PC-9 (cell line): ENCODE measurements around the gene CEACAM18. TPM values are rescaled to one million over a fixed set of nuclear protein-coding genes. Genes with fewer than 3 reads are reported as not detected.

Source experiments
- Bru-seq: library from RNA; stranded (reverse); fragments of 400-500 nt; gene quantifications from one replicate; lab custom pipeline; 2021; lab: Mats Ljungman, UMichigan
- BruChase-seq, 2 experiments: library from RNA; stranded (reverse); fragments of 400-500 nt; gene quantifications; one replicate each; lab custom pipeline; 2021; lab: Mats Ljungman, UMichigan
- BruUV-seq: library from RNA; stranded (reverse); fragments of 400-500 nt; replicated peaks from 2 replicates; lab custom pipeline; 2021; lab: Mats Ljungman, UMichigan
- CTCF ChIA-PET: fragments of 300-600 bp; sonication (Branson Sonifier 250); formaldehyde crosslinking; loops from one replicate; lab custom pipeline; 2022; ENCODE audit warnings: antibody characterized with exemption; lab: Charles Lee
- POLR2A ChIA-PET: fragments of 300-600 bp; sonication (Branson Sonifier 250); formaldehyde crosslinking; loops from one replicate; lab custom pipeline; 2022; ENCODE audit warnings: antibody characterized with exemption; ENCODE audit not compliant: unreplicated experiment; lab: Charles Lee
- DNase-seq, 2 experiments: peaks; one replicate each; pipeline versions ENCODE4 v3.0.0 to v3.0.0-alpha.2; 2015 to 2022; ENCODE audit warnings: mixed read lengths in 1 of 2
- H2AFZ ChIP-seq: fragments of 200-600 bp; sonication (generic); 2 replicates; pipeline ENCODE4 v1.8.1; 2017; ENCODE audit warnings: antibody characterized with exemption
- H3F3A ChIP-seq: fragments of 200-600 bp; sonication (generic); 2 replicates; pipeline ENCODE4 v1.8.1; 2017; ENCODE audit warnings: antibody characterized with exemption, mild to moderate bottlenecking, low read depth; ENCODE audit not compliant: insufficient read depth
- H3K27ac ChIP-seq: fragments of 200-600 bp; sonication (generic); 2 replicates; pipeline ENCODE4 v1.6.1; 2016; ENCODE audit warnings: mixed run types
- H3K27me3 ChIP-seq: fragments of 200-600 bp; sonication (generic); 2 replicates; pipeline ENCODE4 v1.6.1; 2016; ENCODE audit warnings: low read depth, mixed run types; ENCODE audit not compliant: insufficient read depth
- H3K36me3 ChIP-seq: fragments of 200-600 bp; sonication (generic); 2 replicates; pipeline ENCODE4 v1.6.1; 2016; ENCODE audit warnings: low read depth, mixed run types
- H3K4me1 ChIP-seq: fragments of 200-600 bp; sonication (generic); replicated peaks from 2 replicates; pipeline ENCODE4 v1.6.1; 2016; ENCODE audit warnings: mixed run types; ENCODE audit not compliant: insufficient read depth
- H3K4me2 ChIP-seq: fragments of 200-600 bp; sonication (generic); 2 replicates; pipeline ENCODE4 v1.6.1; 2017; ENCODE audit warnings: mixed run types
- H3K4me3 ChIP-seq: fragments of 200-600 bp; sonication (generic); 2 replicates; pipeline ENCODE4 v1.6.1; 2016; ENCODE audit warnings: mixed run types
- H3K79me2 ChIP-seq: fragments of 200-600 bp; sonication (generic); 2 replicates; pipeline ENCODE4 v1.6.1; 2017; ENCODE audit warnings: low read depth, mixed run types
- H3K9me2 ChIP-seq: fragments of 200-600 bp; sonication (generic); 2 replicates; pipeline ENCODE4 v1.8.1; 2017; ENCODE audit warnings: mild to moderate bottlenecking; ENCODE audit not compliant: insufficient read depth
- H3K9me3 ChIP-seq: fragments of 200-600 bp; sonication (generic); 2 replicates; pipeline ENCODE4 v1.8.1; 2016; ENCODE audit warnings: low read depth; ENCODE audit not compliant: insufficient read depth
- H4K20me1 ChIP-seq: fragments of 200-600 bp; sonication (generic); 2 replicates; pipeline ENCODE4 v1.8.1; 2017; ENCODE audit not compliant: insufficient read depth
- CTCF ChIP-seq: fragments of 200-600 bp; sonication (generic); conservative IDR thresholded peaks from 2 replicates; pipeline ENCODE4 v1.6.1; 2017; ENCODE audit warnings: mixed run types, antibody characterized with exemption, mild to moderate bottlenecking, moderate library complexity
- EZH2 ChIP-seq: fragments of 200-600 bp; sonication (generic); IDR thresholded peaks from 2 replicates; pipeline ENCODE4 v1.8.0; 2017; ENCODE audit warnings: antibody characterized with exemption, low read depth
- intact Hi-C: fragments of 100-400 bp; cut with micrococcal nuclease; formaldehyde crosslinking; loops from one replicate; pipeline ENCODE4 v1.10.0; 2022; ENCODE audit not compliant: unreplicated experiment
- long read RNA-seq: library from polyadenylated mRNA; stranded (forward); transcript quantifications from one replicate; pipeline ENCODE4 v2.0.0, GENCODE V29; 2022
- total RNA-seq: library from RNA; stranded (reverse); gene quantifications from 2 replicates; pipeline ENCODE4 v1.2.3, GENCODE V29; 2021

Gene CEACAM18
- total RNA-seq (not detected in 2 replicates), Bru-seq, nascent RNA (not detected), BruChase-seq, experiment 1, labeled RNA remaining after a 2-hour chase (percentile 5 among the genes with signal in this experiment), BruChase-seq, experiment 2, labeled RNA remaining after a 6-hour chase (not detected)
- long read RNA-seq, result 0 reads

GRCh38 chr19:51478381-51479234, at the start of gene CEACAM18:
Gene CEACAM18 (plus strand): TSS chr19:51478539.
- Histone ChIP-seq H3K27me3 (peaks cover 59% of the 10 kb centered on the region), H3K27ac (no peak within 1 kb of the TSS), H3F3A (no peaks in the 10 kb centered on the region), H3K9me2 (no peaks in the 10 kb centered on the region), H3K4me1 (no peaks in the 10 kb centered on the region), H4K20me1 (no peaks in the 10 kb centered on the region), H3K79me2 (no peaks in the 10 kb centered on the region), H3K36me3 (no peaks in the 10 kb centered on the region), H3K4me2 (no peak within 1 kb of the TSS), H2AFZ (no peak within 1 kb of the TSS), H3K9me3 (no peaks in the 10 kb centered on the region), H3K4me3 (no peak within 1 kb of the TSS)
- TF ChIP-seq CTCF, result no peak
- TF ChIP-seq EZH2, result no peak
- no TSS peak for BruUV-seq
- intact Hi-C loops, result no loop called here
- ChIA-PET CTCF (no interaction called here), POLR2A (no interaction called here)
- DNase-seq, result no peak

- no peaks in the 10 kb centered on the region for H3K79me2 ChIP-seq
- CTCF ChIA-PET, result no interaction called here
- H3K27ac ChIP-seq, result no peak overlapping the region
- no peaks in the 10 kb centered on the region for H3K4me1 ChIP-seq
- no peaks in the 10 kb centered on the region for H3K36me3 ChIP-seq
- no peak for DNase-seq
- H3K9me2 ChIP-seq, result no peaks in the 10 kb centered on the region
- no peaks in the 10 kb centered on the region for H4K20me1 ChIP-seq
- no peak for TF ChIP-seq EZH2
- TF ChIP-seq CTCF, result no peak
- no TSS peak for BruUV-seq
- POLR2A ChIA-PET, result interaction anchor here (0.7 kb wide), 1 partner anchor 98 kb away, joined by 4 read pairs; no protein-coding TSS in a partner anchor
- peaks cover 86% of the 10 kb centered on the region for H3K27me3 ChIP-seq
- no peaks in the 10 kb centered on the region for H3F3A ChIP-seq
- H3K4me2 ChIP-seq, result no peak overlapping the region
- no peaks in the 10 kb centered on the region for H3K9me3 ChIP-seq
- no peak overlapping the region for H3K4me3 ChIP-seq
- H2AFZ ChIP-seq, result no peak overlapping the region
- intact Hi-C loops, result no loop called here
These were observed 48.1 kb upstream of the CEACAM18 start for GRCh38 chr19:51430221-51430620.

- H3K27me3 ChIP-seq, result peaks cover 88% of the 10 kb centered on the region
- no peak overlapping the region for H3K4me3 ChIP-seq
- intact Hi-C loops, result no loop called here
- POLR2A ChIA-PET, result no interaction called here
- no peaks in the 10 kb centered on the region for H3K79me2 ChIP-seq
- no peaks in the 10 kb centered on the region for H3F3A ChIP-seq
- no peak overlapping the region for H3K4me2 ChIP-seq
- H3K9me3 ChIP-seq, result no peaks in the 10 kb centered on the region
- no peak overlapping the region for H3K27ac ChIP-seq
- TF ChIP-seq EZH2 (no peak), CTCF (no peak)
- no peaks in the 10 kb centered on the region for H3K9me2 ChIP-seq
- CTCF ChIA-PET, result no interaction called here
- H3K4me1 ChIP-seq, result no peaks in the 10 kb centered on the region
- BruUV-seq, result no TSS peak
- H2AFZ ChIP-seq, result no peak overlapping the region
- DNase-seq, result no peak
- H4K20me1 ChIP-seq, result no peaks in the 10 kb centered on the region
- H3K36me3 ChIP-seq, result no peaks in the 10 kb centered on the region
These were observed 47.2 kb upstream of the CEACAM18 start for GRCh38 chr19:51431124-51431523.
